GM19452 (cell line): Measurements from ENCODE around the gene MCC.

Experiments used
- ATAC-seq: cut with Tn5 transposase; IDR thresholded peaks from one replicate; pipeline ENCODE4 v1.9.1; 2021; ENCODE audit not compliant: unreplicated experiment

MCC gene

GRCh38 chr5:113156271-113156877 is 331.9 kb downstream of the MCC start:
- ATAC-seq = no peak

- ATAC-seq = no peak
These were observed 334.6 kb downstream of the MCC start for GRCh38 chr5:113153512-113154097.

GRCh38 chr5:113152380-113152740 is 335.9 kb downstream of the MCC start:
- ATAC-seq = no peak

- no peak for ATAC-seq
These were observed 336.4 kb downstream of the MCC start for GRCh38 chr5:113151641-113152379.

GRCh38 chr5:113150821-113151220 is 337.4 kb downstream of the MCC start:
- ATAC-seq = no peak

GRCh38 chr5:113150221-113150620 is 338.0 kb downstream of the MCC start:
- ATAC-seq = no peak

- no peak for ATAC-seq
These were observed 340.7 kb downstream of the MCC start for GRCh38 chr5:113147537-113147936.

- ATAC-seq = no peak
These were observed 341.1 kb downstream of the MCC start for GRCh38 chr5:113147101-113147508.

GRCh38 chr5:113145757-113146387 is 342.4 kb downstream of the MCC start:
- ATAC-seq = no peak

- ATAC-seq = no peak
These were observed 346.1 kb downstream of the MCC start for GRCh38 chr5:113142186-113142585.

GRCh38 chr5:113140837-113141671 is 347.2 kb downstream of the MCC start:
- ATAC-seq = no peak

- ATAC-seq = no peak
These were observed 354.9 kb downstream of the MCC start for GRCh38 chr5:113133211-113133975.

GRCh38 chr5:113132564-113132963 is 355.7 kb downstream of the MCC start:
- ATAC-seq = no peak

- ATAC-seq = no peak
These were observed 359.5 kb downstream of the MCC start for GRCh38 chr5:113128641-113129330.

GRCh38 chr5:113128082-113128481 is 360.2 kb downstream of the MCC start:
- ATAC-seq = no peak

- no peak for ATAC-seq
These were observed 361.2 kb downstream of the MCC start for GRCh38 chr5:113127021-113127420.

GRCh38 chr5:113125371-113125770 is 362.9 kb downstream of the MCC start:
- ATAC-seq = no peak

- no peak for ATAC-seq
These were observed 363.3 kb downstream of the MCC start for GRCh38 chr5:113124914-113125313.

GRCh38 chr5:113124265-113124664 is 364.0 kb downstream of the MCC start:
- ATAC-seq = no peak

- no peak for ATAC-seq
These were observed 364.6 kb downstream of the MCC start for GRCh38 chr5:113123618-113124017.
